Measurements from ENCODE around the gene COL4A2. TPM values are rescaled to one million over a fixed set of nuclear protein-coding genes. Genes with fewer than 3 reads are reported as not detected.

COL4A2 gene
- total RNA-seq, 1 donor from 2014 or later: 126 TPM

DNA sequence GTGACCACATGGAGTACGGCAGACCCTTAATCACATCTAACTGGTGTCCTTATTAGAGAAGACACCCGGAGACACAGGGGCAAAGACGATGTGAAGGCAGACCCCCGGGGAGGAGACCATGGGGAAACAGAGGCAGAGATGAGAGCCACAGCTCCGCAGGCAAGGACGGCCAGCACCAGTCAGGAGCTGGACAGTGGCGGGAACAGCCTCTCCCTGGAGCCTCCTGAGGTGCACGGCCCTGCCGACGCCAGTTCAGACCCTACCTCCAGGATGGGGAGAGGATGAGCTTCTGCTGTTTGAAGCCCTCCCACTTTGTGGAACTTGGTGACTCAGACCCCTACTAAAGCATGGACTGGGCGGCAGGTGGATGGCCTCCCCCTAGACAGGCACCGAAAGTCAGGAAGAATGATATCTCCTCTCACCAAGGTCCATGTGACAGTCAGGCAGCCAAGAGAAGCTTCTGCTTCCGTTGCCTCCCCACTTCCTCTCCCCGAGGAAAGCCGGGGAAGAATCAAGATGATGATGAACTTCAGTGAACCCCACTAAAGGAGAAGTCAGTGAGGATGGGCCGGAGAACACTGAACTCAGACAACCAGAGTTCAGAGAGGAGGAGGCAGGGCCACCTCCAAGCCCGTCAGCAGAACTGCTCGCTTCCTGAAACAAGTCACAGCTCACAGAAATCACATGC, 229.1 kb downstream of the COL4A2 start:
- peak; percentile 68 for ATAC-seq
- no peak for DNase-seq
- intact Hi-C loops (cut with micrococcal nuclease): no loop called here

DNA sequence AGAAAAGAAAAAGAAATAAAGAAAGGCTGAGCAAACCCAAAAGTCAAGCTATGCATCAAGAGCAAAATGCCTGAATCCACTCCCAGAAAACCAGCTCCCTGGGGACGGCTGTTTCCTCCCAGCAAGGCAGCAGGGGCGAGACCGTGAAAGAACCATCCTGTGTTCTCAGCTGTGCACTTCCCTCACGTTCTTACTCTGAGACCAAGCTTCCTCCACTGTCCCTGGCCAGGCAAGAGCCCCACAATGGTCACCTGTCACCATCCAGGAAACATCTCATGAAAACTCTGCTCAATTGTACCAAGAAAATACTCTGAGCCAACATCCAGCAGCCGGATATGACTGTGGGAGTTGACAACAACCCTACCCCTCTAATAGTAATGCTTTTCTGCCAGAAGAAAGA, 231.5 kb downstream of the COL4A2 start:
- ATAC-seq (peak; percentile 45), DNase-seq (peak; percentile 72)
- intact Hi-C loops (cut with micrococcal nuclease): no loop called here

DNA sequence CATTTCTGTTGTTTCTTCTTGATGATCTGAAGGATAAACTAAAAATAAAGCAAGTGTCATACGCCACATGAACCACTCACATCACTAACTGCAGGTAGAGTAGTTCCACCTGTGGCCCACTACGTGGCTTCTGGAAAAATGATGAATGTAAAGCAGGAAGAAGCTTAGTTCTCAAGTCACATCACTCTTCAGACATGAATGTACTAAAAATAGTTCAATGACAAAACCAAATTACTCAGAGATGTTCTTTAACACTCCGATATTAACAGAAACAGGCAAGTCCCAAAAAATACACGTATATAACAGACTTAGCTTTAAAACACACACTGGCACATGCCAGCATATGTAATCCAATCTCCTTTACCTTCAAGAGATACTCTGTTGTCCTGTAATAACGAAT, 232.8 kb downstream of the COL4A2 start:
- no peak for ATAC-seq
- intact Hi-C loops (cut with micrococcal nuclease): no loop called here

DNA sequence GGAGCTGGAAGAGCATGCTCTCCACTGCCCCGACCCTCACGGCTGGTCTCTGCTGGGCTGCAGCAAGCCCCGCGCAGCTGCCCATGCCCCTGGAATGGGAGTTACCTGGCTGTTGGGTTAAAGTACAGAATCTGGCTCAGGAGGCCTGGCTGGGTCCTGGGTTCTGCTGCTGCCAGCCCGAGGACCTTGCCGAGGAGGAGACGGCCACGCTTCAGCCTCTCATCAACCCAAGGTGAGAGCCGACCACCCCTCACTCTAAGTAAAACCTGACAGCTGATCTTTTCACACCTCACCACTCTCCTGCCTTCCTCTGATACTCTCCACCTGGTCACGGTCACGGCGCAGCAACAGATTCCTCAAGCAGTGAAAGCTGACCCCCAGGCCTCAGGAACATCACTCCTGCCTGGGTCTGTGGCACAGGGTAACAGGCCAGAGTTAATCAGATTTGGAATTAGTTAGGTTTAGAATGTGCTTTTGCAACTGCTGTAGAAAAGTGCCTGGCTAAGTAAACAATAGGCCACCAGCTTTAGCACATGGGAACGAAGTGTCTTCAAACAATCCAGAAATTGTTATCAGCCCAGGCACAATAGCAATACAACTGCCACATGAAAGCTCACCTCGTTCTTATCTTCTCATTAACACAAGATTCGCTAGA, 233.9 kb downstream of the COL4A2 start:
- DNase-seq (no peak), ATAC-seq (peak; percentile 28)

More for the DNA sequence above, 232.8 kb downstream of the COL4A2 start:
- no peak for DNase-seq

DNA sequence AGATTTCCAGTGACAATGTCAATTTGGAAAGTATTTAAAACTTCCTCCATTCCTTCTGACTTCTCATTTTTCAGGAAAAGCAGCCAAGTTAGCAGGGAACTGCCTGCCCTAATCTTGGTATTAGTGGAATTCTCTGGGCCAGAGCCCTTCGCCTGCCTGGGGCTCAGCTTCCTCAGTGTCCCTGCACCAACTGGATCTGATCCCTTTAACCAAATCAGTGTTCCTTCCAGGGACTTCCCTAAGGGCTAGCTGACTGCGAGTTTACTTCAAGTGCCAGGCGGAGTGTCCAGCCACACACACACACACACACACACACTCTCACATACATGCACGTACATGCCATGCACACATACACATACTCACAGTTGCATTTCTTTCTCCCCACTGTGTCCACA, 234.4 kb downstream of the COL4A2 start:
- intact Hi-C loops (cut with micrococcal nuclease): no loop called here
- no peak for DNase-seq
- peak; percentile 35 for ATAC-seq

More for the DNA sequence above, 233.9 kb downstream of the COL4A2 start:
- intact Hi-C loops (cut with micrococcal nuclease): no loop called here

DNA sequence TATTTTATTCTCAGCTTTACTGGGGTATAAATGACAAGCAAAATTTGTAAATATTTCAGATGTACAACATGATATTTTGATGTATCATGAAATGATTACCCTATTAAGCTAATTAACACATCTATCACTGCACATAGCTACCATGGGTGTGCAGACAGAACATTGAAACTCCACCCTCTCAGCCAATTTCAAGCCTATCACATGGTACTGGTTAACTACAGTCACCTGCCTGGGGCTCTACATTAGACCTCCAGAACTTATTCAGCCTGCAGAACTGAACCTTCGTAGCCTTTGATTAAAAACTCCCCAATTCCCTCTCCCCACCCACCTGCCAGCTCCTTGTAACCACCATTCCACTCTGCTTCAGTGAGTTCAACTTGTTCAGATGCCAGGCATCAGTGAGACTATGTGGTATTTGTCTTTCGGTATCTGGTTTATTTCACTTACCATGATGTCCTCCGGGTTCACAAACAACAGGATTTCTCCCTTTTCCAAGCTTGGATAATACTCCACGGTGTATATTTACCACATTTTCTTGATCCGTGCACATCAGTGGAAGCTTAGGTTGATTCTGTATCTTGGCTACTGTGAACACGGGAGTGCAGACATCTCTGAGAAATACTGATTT, 235.2 kb downstream of the COL4A2 start:
- DNase-seq: no peak
- intact Hi-C loops (cut with micrococcal nuclease): no loop called here
- ATAC-seq: peak; percentile 17

DNA sequence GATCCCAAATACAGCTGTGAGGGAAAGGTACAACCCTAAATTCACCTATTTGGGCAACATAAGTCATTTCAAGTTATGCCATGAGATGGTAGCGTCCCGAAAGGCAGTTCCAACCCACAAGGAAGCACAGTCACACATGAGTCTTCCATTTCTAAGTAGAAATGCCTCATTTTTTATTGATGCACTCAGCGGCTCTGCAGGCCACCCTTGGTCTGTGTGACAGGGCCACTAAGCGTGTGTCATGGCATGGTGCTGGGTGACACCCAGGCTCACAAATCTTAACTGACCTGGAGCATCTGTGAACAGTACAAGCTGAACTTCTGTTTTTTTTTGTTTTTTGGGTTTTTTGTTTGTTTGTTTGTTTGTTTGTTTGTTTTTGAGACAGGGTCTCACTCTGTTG, 239.3 kb downstream of the COL4A2 start:
- DNase-seq: no peak
- no peak for ATAC-seq
- intact Hi-C loops (cut with micrococcal nuclease): no loop called here

DNA sequence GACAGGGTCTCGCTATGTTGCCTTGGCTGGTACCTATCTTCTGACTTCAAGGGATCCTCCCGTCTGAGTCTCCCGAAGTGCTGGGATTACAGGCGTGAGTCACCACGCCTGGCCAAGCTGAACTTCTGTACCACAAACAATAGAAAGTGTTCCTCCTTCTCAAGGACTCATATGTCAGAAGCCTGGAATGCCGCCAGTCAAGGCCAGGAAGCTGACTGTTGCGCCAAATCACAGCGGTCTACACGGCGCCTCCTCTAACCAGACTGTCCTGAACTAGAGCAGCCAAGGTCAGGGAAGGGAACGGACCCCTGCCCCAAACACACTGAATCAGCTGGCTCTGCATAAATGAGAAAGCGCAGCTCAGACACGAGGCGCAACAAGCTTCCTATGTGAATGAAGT, 239.8 kb downstream of the COL4A2 start:
- DNase-seq: peak; percentile 83
- ATAC-seq: peak; percentile 81
- intact Hi-C loops (cut with micrococcal nuclease): no loop called here

DNA sequence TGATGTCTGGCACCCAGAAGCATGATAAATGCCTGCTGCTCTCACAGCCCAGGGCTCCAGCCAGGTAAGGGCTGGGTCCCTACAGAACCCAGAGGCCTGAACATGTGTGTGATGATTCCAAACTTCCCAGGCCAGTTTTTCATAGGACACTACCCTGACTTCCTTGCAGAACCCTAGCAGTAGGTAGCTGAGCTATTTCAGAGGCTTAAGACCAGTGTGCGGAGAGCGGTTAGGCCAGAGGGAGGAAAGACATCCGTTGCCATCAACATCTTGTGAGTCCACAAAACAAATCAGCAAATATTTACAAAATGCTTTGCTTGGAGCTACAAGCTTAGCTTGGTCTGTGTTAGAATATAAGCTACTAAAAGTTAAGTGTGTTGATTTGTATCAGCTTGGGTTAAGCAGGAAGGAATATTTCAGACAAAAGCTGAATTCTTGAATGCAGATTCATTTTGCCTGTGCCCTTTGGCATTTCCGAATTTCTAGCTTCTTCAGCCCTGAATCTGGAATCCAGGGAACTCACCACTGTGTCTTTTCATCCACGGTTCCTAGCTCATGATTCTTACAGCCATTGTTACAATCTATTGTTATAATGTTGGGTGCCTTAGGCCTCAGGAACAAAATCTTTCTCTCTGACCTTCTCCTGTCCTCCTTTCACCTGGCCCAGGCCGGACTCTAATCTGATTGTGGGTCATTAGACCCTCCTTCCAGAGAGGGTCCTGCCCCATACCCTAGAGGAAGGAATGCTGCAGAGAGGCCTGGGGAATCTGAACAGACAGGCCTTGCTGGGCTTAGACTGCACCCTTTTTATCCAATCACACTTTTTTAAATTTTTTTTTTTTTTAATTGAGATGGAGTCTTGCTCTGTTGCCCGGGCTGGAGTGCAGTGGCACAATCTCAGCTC, 242.1 kb downstream of the COL4A2 start:
- no peak for ATAC-seq
- DNase-seq: no peak
- intact Hi-C loops (cut with micrococcal nuclease): no loop called here

DNA sequence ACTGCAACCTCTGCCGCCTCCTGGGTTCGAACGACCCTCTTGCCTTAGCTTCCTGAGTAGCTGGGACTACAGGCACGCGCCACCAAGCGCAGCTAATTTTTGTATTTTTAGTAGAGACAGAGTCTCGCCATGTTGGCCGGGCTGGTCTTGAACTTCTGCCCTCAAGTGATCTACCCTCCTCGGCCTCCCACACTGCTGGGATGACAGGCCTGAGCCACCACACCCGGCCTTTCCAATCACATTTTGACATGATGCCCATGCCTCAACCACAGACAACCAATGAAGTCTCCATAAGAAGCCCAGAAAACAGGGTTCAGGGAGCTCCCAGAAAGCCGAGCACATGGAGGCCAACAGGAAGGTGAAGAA, 242.7 kb downstream of the COL4A2 start:
- intact Hi-C loops (cut with micrococcal nuclease): no loop called here

DNA sequence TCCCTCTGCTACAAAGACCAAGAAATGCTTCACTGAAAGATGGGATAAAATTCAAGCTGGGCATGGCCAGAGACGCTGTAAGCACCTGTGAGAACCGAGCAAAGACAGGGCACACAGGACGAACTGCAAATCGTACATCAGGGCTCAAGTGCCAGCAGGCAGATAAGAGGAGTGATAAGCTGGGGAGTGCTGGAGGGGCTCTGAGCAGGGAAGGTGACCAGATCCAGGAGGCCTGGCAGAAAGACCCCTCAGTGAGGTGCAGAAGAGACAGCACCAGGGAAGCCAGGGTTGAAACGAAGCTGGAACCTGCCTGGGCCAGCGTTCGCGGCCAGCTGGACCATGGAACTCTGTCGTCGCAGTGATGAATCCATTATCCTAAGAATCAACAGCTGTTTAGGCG, 244.2 kb downstream of the COL4A2 start:
- ATAC-seq (no peak), DNase-seq (no peak)
- intact Hi-C loops (cut with micrococcal nuclease): no loop called here

More for the DNA sequence above, 242.7 kb downstream of the COL4A2 start:
- ATAC-seq (no peak), DNase-seq (no peak)

DNA sequence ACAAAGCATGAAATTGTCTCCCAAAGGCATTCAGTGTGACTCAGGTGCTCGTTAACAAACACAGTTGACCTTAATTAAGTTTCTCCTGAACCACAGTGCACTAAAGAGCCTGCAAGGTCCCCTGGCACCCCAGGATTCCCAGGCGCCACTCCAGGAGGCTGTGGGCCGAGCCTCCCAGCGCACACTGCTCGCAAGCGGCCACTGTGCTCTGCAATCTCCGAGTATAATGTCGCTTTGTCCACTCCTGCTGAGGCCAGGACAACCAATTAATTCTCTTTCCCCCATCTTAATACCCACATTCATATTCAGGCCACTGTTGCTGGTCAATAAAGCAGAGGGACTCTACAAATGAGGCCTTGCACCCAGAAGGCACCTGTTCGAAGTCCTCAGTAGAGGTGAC, 245.7 kb downstream of the COL4A2 start:
- no peak for ATAC-seq
- DNase-seq: no peak
- intact Hi-C loops (cut with micrococcal nuclease): no loop called here

DNA sequence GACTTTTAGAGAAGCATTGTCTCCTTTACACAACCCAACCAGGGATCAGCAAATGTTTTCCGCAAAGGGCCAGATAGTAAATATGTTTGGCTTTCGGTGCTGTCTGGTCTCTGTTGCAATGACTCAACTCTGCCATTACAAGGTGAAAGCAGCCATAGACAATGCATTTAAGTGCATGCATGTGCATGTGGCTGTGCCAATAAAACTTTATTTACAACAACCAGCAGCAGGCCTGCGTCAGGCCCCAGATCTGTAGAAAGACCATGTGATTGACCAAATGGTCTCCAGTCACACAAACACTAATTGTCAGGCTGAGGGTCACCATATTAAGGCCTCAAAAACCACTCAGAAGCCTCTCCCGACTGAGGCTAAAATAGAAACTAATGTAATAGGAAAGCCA, 246.3 kb downstream of the COL4A2 start:
- DNase-seq (no peak), ATAC-seq (no peak)
- intact Hi-C loops (cut with micrococcal nuclease): no loop called here

DNA sequence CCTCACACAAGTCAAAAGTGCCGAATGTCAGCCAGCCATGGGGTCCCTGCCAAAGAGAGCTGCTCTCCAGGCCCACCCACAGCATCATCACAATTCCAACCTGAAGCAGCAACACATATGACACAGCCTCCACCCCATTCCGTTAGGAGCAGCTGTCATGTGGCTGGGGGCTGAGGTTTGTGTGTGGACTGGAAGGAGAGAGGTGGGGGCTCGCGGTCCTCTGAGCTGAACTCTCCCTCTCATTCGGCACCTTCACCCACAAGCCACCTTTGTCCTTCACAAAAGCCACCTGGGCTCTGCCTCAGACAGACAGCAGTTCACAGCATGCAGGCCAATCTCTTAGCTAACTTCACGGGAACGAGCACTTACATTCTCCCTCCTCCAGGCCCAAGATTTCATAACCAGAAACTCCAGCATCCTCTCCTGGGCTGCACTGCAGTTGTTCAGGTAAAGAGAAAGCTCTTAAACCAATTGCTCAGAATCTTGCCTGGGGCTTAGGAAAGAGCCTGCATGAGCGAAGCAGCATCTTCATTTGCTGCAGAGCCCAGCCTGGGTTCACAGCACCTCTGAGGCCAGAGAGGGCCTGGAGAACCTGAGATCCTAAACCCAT, 247.2 kb downstream of the COL4A2 start:
- ATAC-seq (no peak), DNase-seq (no peak)
- intact Hi-C loops (cut with micrococcal nuclease): no loop called here

DNA sequence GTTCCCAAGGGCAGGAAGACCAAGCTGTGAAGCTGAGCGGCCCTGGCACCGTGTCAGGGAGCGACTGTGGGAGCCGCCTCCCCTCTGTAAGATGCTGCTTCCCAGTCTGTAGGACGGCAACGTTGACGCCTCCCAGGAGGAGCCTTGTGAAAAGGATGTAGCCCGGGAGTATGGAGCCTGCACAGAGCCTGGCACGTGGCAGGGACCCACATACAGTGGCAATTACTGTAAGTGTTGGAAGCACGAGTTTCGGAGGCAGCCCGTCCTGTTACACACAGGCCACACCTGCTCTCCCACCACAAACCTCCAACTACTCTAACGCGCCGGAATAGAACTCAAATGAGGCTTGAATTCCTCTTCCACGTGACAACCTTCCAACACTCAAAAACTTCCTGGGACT, 247.9 kb downstream of the COL4A2 start:
- DNase-seq (no peak), ATAC-seq (no peak)
- intact Hi-C loops (cut with micrococcal nuclease): no loop called here

DNA sequence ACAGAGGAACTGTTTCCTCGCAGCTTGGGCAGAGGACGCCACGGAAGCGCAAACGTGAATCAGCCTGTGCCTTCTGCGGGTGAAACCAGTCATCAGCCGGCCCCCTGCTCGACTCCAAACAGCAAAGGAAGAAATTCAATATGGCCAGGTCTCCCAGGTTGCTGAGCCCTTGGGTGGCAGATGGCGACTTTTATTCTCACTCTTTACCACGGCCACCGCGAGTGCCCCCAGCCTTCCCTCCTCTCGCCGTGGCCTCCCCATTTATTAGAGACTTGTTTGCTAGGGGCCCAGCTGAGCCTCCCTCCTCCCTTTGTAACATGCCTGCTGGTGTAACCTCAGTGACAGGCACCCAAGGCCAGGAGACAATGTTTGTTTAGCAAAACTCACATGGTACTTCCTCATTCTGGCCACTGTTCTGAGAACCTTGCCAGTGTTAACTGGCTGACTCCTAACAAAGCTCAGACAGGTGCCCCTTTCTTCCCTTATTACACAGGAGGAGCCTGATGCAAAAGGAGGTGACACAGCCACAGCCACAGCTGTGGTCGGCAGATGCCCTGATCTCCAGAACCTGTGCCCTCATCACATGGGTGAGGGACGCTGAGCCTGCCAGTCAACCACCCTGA, 248.6 kb downstream of the COL4A2 start:
- ATAC-seq (no peak), DNase-seq (no peak)
- intact Hi-C loops (cut with micrococcal nuclease): no loop called here

DNA sequence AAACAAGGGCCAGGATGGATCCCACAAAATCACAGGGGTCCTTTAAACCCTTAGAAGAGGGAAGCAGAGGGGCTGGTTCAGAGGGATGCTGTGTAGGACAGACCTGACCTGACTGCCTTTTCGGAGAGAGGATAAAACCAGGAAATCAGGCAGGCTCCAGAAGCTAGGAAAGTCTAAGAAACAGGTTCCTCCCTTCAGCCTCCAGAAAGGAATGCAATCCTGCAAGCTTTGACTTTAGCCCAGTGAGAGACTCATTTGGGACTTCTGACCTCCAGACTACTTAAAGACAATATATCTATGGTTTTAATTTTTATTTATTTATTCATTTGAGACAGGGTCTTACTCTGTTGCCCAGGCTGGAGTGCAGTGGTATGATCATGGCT, 249.1 kb downstream of the COL4A2 start:
- intact Hi-C loops (cut with micrococcal nuclease): no loop called here
- no peak for ATAC-seq
- DNase-seq: no peak

DNA sequence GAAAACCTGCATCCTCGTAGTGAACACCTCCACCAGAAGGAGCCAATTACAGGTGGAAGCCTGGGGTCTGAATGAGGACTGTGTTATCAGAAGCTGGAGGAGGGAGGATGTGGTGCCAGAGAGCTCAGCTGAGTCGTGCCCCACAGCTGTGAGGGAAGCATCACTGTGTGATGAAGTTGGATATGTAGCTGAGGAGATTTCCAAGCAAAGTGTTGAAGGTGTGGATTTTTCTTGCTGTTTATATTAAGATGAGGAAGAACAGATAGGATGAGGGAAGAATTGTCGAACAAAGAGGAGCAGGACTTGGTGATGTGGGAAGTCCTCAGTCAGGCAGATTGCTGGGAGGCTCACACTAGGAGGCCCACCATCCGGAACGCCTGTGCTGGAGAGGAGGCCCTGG, 250.0 kb downstream of the COL4A2 start:
- intact Hi-C loops (cut with micrococcal nuclease): no loop called here
- DNase-seq (no peak), ATAC-seq (no peak)

All from left ventricle myocardium superior (tissue), 1 donor.